Head of caudate nucleus (tissue), 42 donors: ENCODE results near the gene AGTR1.

Experiments
- DNase-seq, 42 donors: peaks; one replicate each; pipeline versions ENCODE4 v3.0.0 to v3.0.0-alpha.2; 2020 to 2021; ENCODE audit warnings: mixed read lengths in 7 of 42
- intact Hi-C: fragments of 100-400 bp; cut with DNase I; formaldehyde crosslinking; loops from one replicate; pipeline ENCODE4 v1.15.0; 2022

The AGTR1 gene

DNA sequence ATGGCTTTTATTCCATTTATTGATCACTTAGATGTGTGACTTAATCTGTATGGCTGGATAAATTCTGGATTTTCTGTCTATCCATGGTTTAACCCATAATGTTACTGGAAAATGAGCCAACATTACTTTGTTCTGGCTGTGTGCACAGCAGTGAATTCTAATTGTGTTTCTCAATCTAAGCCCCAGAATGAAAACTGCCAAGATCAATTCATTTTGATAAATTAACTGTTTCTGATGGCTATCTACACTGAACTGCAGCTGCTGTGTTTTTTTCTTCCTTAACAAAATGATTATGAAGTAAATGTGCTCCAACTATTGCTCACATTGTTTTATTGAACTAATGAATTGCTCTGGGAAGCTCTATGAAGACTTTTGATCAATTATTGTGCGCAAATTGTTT lies 94.2 kb downstream of the AGTR1 start:
- no peak for DNase-seq
- intact Hi-C loops = no loop called here

DNA sequence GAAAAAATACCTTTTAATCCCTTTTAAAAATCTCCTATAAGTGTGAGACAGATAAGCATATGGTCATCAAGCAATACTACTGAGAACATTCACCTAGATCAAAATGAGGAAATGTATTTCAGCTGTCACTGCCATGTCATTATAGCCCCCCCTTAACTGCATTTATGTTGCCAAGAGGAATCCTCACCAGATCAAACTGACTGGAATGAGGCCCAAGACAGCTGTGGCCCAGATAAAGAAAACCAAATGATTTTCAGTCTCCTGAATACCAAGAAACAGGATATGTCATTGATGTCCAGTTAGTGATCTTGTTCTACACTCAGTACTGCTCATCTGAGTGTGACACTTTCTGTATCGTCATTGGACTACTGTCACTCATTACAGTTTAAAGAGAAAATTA lies 94.8 kb downstream of the AGTR1 start:
- intact Hi-C loops = no loop called here
- DNase-seq = no peak
